Measurements from ENCODE around the gene ARHGEF17.

- no peak for TF ChIP-seq CTCF (IDR thresholded peaks at IDR 0.05; ENCODE audit: low read depth, low read length, poor library complexity, severe bottlenecking)
- no peak for TF ChIP-seq EZH2phosphoT487 (IDR thresholded peaks at IDR 0.05; ENCODE audit: borderline replicate concordance, low read length)
Measured at GRCh38 chr11:73337846-73338245, 29.8 kb downstream of the ARHGEF17 start.
